NCI-H446 treated with DMSO at 0.1 percent for 48 hours (cell line): ENCODE results near the gene AUTS2.
A peak's percentile ranks its signal among the peaks of the same experiment; 100 is the strongest.

Source experiments
- DNase-seq: peaks from one replicate; lab custom pipeline; 2025; lab: John Stamatoyannopoulos, UW

The AUTS2 gene

DNA sequence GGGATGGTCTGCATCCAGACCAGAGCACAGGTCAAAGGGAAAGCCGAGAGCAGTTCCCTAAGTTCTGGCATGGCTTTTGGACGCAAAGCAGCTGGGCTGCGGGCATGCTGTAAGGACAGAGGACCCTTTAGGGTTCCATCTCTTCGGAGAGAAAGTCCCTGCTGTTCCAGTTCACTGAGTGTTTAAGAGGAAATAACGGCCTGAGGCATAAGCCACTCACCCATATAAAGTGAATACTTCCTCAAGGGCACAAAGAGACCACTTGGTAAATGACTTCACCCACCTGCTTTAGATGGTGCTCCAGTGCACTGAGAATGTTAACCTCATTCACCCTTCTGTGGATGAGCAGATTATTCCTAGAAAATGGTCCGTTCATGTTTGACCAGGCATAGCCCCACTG lies 946.9 kb downstream of the AUTS2 start:
- DNase-seq, result no peak

GRCh38 chr7:70552141-70552540 lies 953.9 kb downstream of the AUTS2 start:
- DNase-seq, result no peak

DNA sequence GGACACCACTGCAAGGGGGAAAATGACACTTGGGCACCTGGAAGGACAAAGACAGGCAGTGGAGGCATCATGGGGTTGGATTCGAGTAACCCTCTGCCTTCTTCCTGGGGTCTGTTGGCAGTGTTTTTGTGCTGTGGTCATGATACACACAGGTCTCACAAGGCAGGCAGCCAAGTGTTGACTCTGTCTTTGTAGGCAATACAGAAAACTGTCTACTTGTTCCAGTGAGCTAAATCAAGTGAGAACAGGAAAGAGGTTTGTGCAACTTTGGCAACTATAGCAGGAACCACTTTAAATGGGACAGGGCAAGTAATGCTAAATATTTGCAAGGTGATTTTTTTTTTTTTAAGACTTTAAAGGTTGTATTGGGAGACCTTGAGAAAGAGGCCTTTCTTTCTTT lies 955.1 kb downstream of the AUTS2 start:
- peak; percentile 57 for DNase-seq

DNA sequence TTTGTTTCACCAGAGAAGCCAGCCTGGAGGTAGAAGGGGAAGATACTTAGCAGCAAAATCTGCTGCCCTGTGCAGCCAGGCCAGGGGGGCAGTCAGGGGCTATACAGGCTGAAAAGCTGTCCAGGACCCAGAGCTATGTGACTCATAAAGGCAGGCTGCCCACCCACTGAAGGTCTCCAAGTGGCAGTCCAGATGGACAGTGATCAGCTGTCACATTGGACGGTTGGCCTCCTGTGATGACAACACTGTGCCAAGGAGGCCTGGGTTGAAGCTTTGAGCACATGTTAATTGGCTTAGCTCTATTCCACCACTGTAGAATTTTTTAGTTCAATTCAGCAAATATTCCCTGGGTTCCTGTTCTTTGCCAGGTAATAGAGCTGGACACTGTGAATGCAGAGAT lies 956.4 kb downstream of the AUTS2 start:
- no peak for DNase-seq

- DNase-seq, result no peak
These were observed 958.5 kb downstream of the AUTS2 start for GRCh38 chr7:70556761-70557160.

DNA sequence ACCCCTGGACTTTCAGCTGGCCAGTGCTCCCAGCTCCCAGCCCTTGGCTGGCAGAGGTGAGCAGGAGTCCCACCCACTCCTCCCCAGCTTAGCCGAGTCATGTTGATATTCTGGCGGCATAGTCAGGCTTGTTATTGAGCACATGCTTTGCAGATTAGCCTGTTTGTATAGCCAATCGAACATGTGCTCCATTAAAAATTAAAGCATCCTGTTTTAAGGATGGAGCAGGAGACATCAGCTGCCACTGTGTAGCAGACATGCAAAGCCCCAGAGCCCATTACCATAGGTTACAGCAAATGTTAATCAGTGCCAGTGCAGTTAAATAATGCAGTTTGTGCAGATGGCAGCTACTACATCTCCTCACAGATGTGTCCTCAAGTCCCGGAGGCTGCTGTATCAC lies 959.1 kb downstream of the AUTS2 start:
- DNase-seq, result no peak

DNA sequence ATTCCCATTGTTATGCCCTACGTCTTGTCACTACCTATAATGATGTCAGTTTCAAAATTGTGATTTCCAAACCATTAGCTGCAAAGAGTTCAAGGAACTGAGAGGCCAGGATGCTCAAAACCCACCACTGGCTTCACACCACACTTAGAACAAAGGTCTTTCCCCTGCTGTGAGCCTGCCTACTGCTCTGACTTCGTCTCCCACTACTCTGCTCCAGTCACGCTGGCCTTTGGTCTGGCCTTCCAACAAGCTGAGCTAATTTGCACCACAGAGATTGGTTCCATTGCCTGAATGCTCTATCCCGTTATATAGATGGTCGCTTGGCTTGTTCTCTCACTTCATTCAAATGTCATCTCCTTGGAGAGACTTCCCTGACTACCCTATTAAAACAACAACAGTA lies 961.5 kb downstream of the AUTS2 start:
- no peak for DNase-seq

DNA sequence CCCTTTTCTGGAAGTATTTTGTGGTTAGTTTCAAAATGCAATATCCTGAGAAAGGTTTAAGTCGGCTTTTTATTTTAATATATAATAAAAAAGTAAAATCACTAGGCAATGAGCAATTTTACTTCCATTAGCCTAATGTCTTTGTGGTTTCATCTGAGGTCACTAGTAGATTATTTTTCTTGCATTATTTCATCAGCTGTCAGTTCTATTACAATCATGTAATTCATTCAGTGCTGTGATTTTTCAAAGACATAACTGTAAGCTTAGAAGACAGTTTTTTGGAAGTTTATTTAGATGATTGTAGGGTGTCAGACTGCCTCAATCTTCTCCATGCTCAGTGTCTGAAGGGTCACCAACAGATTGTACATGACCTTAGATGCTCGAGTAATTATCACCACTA lies 965.7 kb downstream of the AUTS2 start:
- no peak for DNase-seq

DNA sequence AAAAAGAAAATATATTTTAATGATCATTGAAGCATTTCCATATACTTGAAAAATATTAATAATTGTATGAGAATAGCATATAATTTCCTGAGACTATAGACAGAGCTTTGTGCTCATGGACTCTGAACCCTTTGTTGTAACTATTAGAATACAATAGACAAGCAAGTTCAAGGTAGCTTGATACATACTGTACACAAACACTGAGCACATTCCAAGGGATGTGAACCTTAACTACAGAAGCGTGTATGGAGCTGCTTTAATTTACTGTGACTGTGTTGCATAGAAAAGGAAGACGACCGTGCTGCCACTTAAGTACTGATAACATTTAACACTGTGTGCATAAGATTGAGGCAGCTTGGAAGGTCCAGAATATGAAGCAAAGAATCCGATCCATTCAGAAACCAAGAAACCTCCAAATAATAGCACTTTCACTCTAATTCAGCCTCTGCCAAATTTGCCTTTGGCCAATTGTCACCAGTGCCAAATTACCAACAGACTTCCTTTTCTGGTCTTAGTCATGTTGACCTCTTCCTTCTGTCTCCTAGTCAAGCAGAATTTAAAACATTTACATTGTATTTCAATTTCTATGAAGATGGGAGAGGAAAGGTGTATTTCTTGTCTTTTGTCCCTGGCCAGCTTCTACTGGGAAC lies 967.6 kb downstream of the AUTS2 start:
- no peak for DNase-seq

- no peak for DNase-seq
These were observed 968.4 kb downstream of the AUTS2 start for GRCh38 chr7:70566671-70567070.

GRCh38 chr7:70568674-70569334 lies 970.5 kb downstream of the AUTS2 start:
- DNase-seq, result peak; percentile 35

DNA sequence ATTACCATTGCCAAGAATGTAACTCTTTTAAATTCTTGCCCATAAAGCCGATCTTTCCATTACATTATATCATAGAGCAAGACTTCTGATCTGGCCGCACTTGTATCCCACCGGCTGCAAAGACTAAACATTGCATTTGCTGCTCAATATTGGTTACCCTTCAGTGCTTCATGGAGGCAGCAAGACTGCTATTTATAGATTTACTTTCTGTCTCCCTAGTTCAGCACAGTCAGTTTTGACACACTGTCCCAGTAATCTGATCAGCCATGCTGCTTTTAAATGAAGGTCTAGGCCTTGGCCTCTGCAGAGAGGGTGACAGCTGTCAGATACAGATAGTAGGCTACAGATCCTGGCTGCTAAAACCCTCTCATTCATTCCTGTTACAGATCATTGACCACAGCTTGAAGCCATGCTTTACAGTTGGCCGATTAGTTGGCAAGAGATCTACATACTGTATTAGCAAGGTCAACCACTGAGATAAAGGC lies 971.1 kb downstream of the AUTS2 start:
- DNase-seq, result peak; percentile 96

GRCh38 chr7:70570029-70570428 lies 971.8 kb downstream of the AUTS2 start:
- no peak for DNase-seq

DNA sequence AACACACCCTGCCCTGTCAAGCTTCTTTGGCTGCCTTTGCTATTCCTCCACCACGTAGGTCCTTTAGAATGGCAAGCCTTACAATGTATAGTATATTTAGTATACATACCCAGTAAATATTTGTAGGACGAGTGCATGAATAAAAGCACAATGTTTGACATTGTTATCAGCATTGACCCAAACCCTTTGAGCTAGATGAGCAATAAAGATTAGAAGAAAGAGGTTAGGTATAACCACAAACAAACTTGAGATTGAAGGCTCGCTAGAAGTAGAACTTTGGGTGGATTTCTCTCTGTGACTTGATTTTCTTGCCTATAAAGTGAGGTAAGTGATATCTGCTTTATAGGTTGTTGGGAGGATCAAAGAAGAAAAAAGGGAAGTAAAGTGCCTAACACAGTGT lies 972.7 kb downstream of the AUTS2 start:
- DNase-seq, result no peak

DNA sequence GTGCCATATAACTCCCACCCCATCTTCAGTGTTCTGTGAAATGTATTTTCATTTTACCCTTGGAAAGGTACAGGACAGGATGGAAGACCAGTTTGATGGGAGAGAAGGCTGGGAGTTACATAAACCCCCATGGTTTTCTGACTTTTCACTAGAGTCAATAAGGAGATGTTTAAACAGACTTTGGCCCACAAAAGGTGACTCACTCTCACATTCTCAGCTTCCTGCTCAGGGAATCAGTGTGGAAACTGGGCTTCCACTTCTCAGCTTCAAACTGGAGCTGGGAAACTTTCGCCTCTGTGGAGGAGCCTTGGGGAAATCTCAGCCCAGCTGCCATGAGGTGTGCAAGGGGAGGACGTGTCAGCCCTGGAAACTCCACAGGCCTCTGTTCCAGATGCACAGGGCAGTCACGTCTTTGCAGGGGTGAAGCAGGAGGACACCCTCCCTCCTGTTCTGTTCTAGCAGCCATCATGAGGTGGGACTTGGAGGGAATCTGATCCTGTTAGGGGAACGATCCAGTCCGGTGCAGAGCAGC lies 973.2 kb downstream of the AUTS2 start:
- no peak for DNase-seq

DNA sequence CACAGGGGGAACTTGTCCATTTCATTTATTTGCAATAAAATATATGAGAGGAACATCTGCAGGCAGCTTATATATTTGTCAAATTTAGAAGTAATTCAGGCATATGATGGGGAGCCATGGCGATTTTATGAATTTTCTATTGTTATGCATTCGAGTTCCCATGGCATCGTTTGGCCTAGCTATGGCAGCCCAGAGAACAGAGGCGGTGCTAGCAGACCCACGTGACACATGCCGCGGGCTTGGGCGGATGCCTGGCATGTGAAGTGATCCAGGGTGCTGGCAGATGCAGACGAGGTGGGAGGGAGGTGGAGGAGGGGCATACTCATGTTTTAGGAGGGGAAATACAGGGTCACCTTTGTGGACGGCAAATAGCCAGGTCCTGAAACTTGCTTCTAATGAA lies 973.7 kb downstream of the AUTS2 start:
- DNase-seq, result no peak

- no peak for DNase-seq
These were observed 974.3 kb downstream of the AUTS2 start for GRCh38 chr7:70572571-70572970.

GRCh38 chr7:70573071-70573661 lies 974.9 kb downstream of the AUTS2 start:
- peak; percentile 98 for DNase-seq

DNA sequence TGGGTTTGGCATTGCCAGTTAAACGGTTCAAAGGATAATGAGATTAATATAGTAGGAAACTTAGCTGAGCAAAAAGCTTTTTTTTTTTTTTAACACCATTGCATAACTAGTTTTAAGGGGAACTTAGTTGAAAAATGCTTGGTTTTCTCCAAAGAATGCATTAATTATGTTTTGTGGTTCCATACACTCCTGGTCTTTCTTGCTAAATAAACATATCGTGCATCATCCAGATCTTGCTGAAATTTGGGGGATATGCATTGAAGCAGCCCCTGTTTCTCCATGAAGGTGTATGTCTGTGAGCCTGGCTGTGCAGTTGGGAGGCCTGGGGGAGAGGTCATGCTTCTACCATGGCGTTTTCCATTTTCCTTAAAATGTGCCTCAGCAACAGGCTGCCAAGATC lies 975.4 kb downstream of the AUTS2 start:
- DNase-seq, result no peak

DNA sequence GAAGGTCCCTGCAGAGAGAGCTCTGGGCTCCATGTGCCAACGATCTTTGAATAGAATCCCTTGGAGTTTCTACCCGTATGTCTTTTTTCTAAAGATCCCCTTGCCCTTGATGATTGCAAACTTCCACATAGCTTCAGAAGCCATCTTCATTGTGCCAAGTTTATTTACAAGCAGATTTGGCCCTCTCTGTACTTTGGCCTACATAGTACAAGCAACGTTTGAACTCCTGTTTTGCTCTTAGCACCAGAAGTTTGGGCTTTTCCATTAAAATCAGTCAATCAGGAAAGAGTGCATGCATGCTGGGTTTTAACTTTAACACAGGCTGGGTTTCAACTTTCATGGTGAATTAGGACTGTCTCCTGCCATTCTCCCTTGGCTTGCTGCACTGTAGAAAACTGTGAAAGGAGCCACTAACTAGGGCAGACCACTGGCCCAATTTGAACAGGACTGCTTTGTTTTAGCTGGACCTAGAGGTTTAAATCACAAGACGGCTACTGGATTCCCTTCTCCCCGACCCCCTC lies 976.1 kb downstream of the AUTS2 start:
- peak; percentile 29 for DNase-seq

DNA sequence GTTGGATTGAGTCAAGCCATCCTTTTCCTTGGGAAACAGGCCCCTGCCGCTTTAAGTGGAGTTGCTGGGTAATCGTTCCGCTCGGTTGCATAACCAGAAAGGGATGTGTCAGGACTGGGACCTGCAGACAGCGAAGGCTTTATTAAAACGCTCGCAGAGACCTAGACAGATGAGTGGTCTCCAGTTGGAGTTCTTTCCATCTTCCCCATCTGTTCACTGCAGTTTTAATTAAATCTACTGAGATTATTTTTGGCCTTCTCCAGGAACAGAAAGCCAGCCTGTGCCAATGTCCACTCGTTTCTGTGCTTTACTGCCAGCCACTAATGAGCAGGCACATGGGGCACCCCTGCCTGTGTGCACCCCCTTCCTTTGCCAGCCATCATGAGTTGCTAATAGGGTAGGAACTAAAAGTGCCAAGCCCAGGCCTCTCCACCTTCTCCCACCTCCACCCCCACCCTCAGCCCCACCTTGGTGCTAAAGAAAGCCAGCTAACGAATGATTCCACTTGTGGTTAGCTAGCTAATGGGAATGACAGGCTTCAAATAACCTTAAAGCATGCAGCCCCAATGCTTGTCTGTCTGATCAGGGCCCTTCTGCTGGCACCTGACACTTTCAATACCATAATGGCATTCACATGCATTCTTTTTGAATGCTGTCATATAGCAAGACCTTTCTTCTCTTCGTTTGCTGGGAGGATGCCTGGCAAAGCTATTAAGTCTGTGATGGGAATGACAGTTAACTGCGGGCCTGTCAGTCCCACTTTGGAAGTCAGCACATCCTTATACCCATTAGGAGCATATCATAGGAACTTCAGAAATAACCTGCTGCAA lies 976.9 kb downstream of the AUTS2 start:
- peak; percentile 97 for DNase-seq

DNA sequence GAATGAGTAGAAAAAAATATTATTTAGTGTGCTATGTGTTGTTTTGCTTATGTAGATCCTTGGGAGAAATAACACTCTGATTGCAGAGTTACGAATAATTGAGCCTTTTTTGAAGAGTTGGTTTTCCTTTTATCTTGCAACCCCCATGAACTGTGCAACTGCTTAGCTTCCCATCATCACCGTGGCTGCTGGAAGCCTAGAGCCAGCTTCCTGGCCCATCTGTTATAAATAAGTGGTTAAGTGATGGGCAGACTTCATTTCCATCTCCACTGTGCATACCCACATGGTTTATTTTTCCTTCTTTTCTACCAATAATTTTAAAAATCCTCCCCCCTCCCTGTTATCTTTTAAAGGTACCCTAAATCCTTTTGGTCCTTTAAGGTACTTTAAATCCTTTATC lies 978.8 kb downstream of the AUTS2 start:
- DNase-seq, result peak; percentile 55
